ENCODE data around the gene LRP1B.
"Not testable (repeated sequence)": the region's sequence is repeated elsewhere in the genome, so short reads cannot be mapped to it uniquely, and the experiment has no call there.

LRP1B gene

GRCh38 chr2:140747090-140747489 lies 1383.7 kb downstream of the LRP1B start:
- DNase-seq = no peak

- no peak for DNase-seq
These were observed 1386.4 kb downstream of the LRP1B start for GRCh38 chr2:140744379-140744778.

GRCh38 chr2:140737006-140737405 lies 1393.8 kb downstream of the LRP1B start:
- DNase-seq = no peak

GRCh38 chr2:140734992-140735391 lies 1395.8 kb downstream of the LRP1B start:
- DNase-seq = no peak

- DNase-seq = no peak
These were observed 1411.8 kb downstream of the LRP1B start for GRCh38 chr2:140718999-140719398.

GRCh38 chr2:140717481-140717880 lies 1413.3 kb downstream of the LRP1B start:
- DNase-seq = no peak

GRCh38 chr2:140714586-140714985 lies 1416.2 kb downstream of the LRP1B start:
- no peak for DNase-seq

GRCh38 chr2:140711867-140712266 lies 1418.9 kb downstream of the LRP1B start:
- DNase-seq = no peak

GRCh38 chr2:140701726-140702125 lies 1429.1 kb downstream of the LRP1B start:
- DNase-seq = no peak

GRCh38 chr2:140698636-140699035 lies 1432.2 kb downstream of the LRP1B start:
- no peak for DNase-seq

GRCh38 chr2:140696449-140696848 lies 1434.4 kb downstream of the LRP1B start:
- DNase-seq = no peak

- DNase-seq = no peak
These were observed 1435.7 kb downstream of the LRP1B start for GRCh38 chr2:140695155-140695554.

- DNase-seq = no peak
These were observed 1443.0 kb downstream of the LRP1B start for GRCh38 chr2:140687825-140688224.

GRCh38 chr2:140683658-140684057 lies 1447.2 kb downstream of the LRP1B start:
- DNase-seq = no peak

- DNase-seq = no peak
These were observed 1450.0 kb downstream of the LRP1B start for GRCh38 chr2:140680862-140681261.

GRCh38 chr2:140679752-140680151 lies 1451.1 kb downstream of the LRP1B start:
- DNase-seq = no peak

- no peak for DNase-seq
These were observed 1460.9 kb downstream of the LRP1B start for GRCh38 chr2:140669911-140670310.

- no peak for DNase-seq
These were observed 1463.6 kb downstream of the LRP1B start for GRCh38 chr2:140667203-140667602.

- no peak for DNase-seq
These were observed 1468.3 kb downstream of the LRP1B start for GRCh38 chr2:140662504-140662903.

GRCh38 chr2:140658760-140659692 lies 1471.8 kb downstream of the LRP1B start:
- no peak for DNase-seq

GRCh38 chr2:140657657-140658056 lies 1473.2 kb downstream of the LRP1B start:
- no peak for DNase-seq

- DNase-seq = no peak
These were observed 1476.3 kb downstream of the LRP1B start for GRCh38 chr2:140654565-140654964.

GRCh38 chr2:140650825-140651224 lies 1480.0 kb downstream of the LRP1B start:
- DNase-seq = no peak

GRCh38 chr2:140650134-140650533 lies 1480.7 kb downstream of the LRP1B start:
- not testable (repeated sequence) for DNase-seq

- DNase-seq = no peak
These were observed 1482.4 kb downstream of the LRP1B start for GRCh38 chr2:140648393-140648792.

All from NCI-H1092 (cell line).